K562 (cell line): ENCODE data around the gene VSIG10L. TPM values are rescaled to one million over a fixed set of nuclear protein-coding genes. Genes with fewer than 3 reads are reported as not detected.

ENCODE experiments used
- CC2D1A ChIP-seq: fragments of 450-650 bp; IDR thresholded peaks from 2 replicates; pipeline ENCODE4 v1.6.1; 2017; ENCODE audit warnings: mild to moderate bottlenecking
- CCNT2 ChIP-seq: IDR thresholded peaks from 2 replicates; pipeline ENCODE4 v1.6.1; 2011; ENCODE audit warnings: borderline replicate concordance, low read depth, mild to moderate bottlenecking, moderate library complexity, mixed read lengths, low read length; ENCODE audit not compliant: insufficient read length; ENCODE audit errors: extremely low read depth
- CREB3 ChIP-seq: fragments of 450-650 bp; conservative IDR thresholded peaks from 2 replicates; pipeline ENCODE4 v1.6.1; 2016; ENCODE audit warnings: missing genetic modification characterization, low read depth, mild to moderate bottlenecking, missing compliant biosample characterization, moderate library complexity
- E4F1 ChIP-seq: fragments of 250-450 bp; sonication (Bioruptor Pico); IDR thresholded peaks from 2 replicates; pipeline ENCODE4 v1.5.0; 2021; ENCODE audit warnings: mild to moderate bottlenecking, borderline replicate concordance
- ILK ChIP-seq: fragments of 450-650 bp; IDR thresholded peaks from 2 replicates; pipeline ENCODE4 v1.6.1; 2016; ENCODE audit warnings: missing genetic modification characterization, low read depth, mild to moderate bottlenecking, missing compliant biosample characterization, moderate library complexity, borderline replicate concordance
- PML ChIP-seq: IDR thresholded peaks from 2 replicates; pipeline ENCODE4 v1.6.1; 2012; ENCODE audit warnings: low read length, inconsistent platforms
- SIN3A ChIP-seq, 2 experiments: fragments of 150-350 bp in 1 of 2; IDR thresholded peaks; 2 replicates each; pipeline ENCODE4 v1.6.1; 2011 to 2016; ENCODE audit warnings: borderline replicate concordance in 2 of 2, low read depth in 2 of 2, low read length in 2 of 2, mild to moderate bottlenecking in 2 of 2, moderate library complexity in 2 of 2; ENCODE audit not compliant: control insufficient read depth in 1 of 2
- SRSF3 ChIP-seq: fragments of 200-400 bp; formaldehyde crosslinking; IDR thresholded peaks from 2 replicates; pipeline ENCODE4 v1.6.1; 2016; ENCODE audit warnings: mild to moderate bottlenecking, low read length, moderate library complexity; ENCODE audit not compliant: insufficient read depth
- SRSF7 ChIP-seq: fragments of 200-400 bp; formaldehyde crosslinking; optimal IDR thresholded peaks from 2 replicates; pipeline ENCODE3; 2017; ENCODE audit warnings: mild to moderate bottlenecking, low read depth, low read length
- ZNF124 ChIP-seq: sonication (generic); formaldehyde crosslinking; IDR thresholded peaks from 2 replicates; pipeline ENCODE4 v1.8.1; 2022; ENCODE audit warnings: missing genetic modification reagents
- polyA plus RNA-seq, 8 experiments: library from polyadenylated mRNA; depleted of rRNA in 4 of 8; stranded (reverse) in 5 of 8; unstranded in 3 of 8; fragments of >200 nt; fragmentation: Nextera tagmentation in 2 of 8; fragmentation: Illumina TruSeq in 1 of 8; extraction: Ambion mirVana in 2 of 8; extraction: Trizol in 1 of 8; gene quantifications; 2 replicates each; pipeline versions ENCODE4 v1.2.1 to v1.2.3, GENCODE V29; 2011 to 2014; ENCODE audit warnings: inconsistent platforms in 1 of 8, missing spikeins in 1 of 8
- total RNA-seq, 7 experiments: library from RNA; depleted of rRNA in 6 of 7; stranded (reverse); fragments of >200 nt in 6 of 7; fragmentation: Illumina TruSeq in 2 of 7; extraction: Trizol in 2 of 7; gene quantifications; 2 replicates each; pipeline versions ENCODE4 v1.2.1 to v1.2.3, GENCODE V29; 2011 to 2021; ENCODE audit warnings: low replicate concordance in 1 of 7
- TF ChIP-seq, protein P1 (sequence below): fragments of 200-800 bp; sonication (Bioruptor generic); IDR thresholded peaks from 2 replicates; pipeline ENCODE4 v1.6.1; 2016; ENCODE audit warnings: missing genetic modification characterization, missing compliant biosample characterization
- TF ChIP-seq, protein P2 (sequence below): fragments of 250-450 bp; sonication (Bioruptor Pico); IDR thresholded peaks from 2 replicates; pipeline ENCODE4 v1.5.0; 2020; ENCODE audit warnings: mild to moderate bottlenecking
- TF ChIP-seq, protein P3 (sequence below), 2 experiments: fragments of 200-800 bp in 1 of 2; sonication (Bioruptor generic) in 1 of 2; sonication (generic) in 1 of 2; formaldehyde crosslinking in 1 of 2; IDR thresholded peaks in 1 of 2; conservative IDR thresholded peaks in 1 of 2; 2 replicates each; pipeline versions ENCODE4 v1.5.0 to v1.6.1; 2016 to 2020; ENCODE audit warnings: missing compliant biosample characterization in 1 of 2, missing genetic modification characterization in 1 of 2, missing genetic modification reagents in 1 of 2

The VSIG10L gene
- total and polyA plus RNA-seq, 9 of the 15 experiments (the other 6 are each of a cell fraction or from before 2014, with no cell fraction given): 1.1 to 7.6 (median 2.2) TPM

GRCh38 chr19:51338563-51339312, 3.2 kb downstream of the VSIG10L start (continued):
- TF ChIP-seq CC2D1A (peak; percentile 50; the same call in 1 of the 2 replicates), ILK (tag) (no peak), ZNF124 (CRISPR knock-in tag) (no peak), SRSF7 (no peak), PML (no peak), CCNT2 (peak; percentile 28), E4F1 (CRISPR knock-in tag) (no peak), SIN3A (IDR thresholded peaks at IDR 0.05; ENCODE audit: borderline replicate concordance in 2 of 2, control insufficient read depth in 1 of 2, low read depth in 2 of 2, low read length in 2 of 2) (0 out of 4 replicates have a peak, but pooled peaks of 1 of the 2 experiments have one; percentile 7), CREB3 (no peak), SRSF3 (no peak)
- TF ChIP-seq, protein P1, sequence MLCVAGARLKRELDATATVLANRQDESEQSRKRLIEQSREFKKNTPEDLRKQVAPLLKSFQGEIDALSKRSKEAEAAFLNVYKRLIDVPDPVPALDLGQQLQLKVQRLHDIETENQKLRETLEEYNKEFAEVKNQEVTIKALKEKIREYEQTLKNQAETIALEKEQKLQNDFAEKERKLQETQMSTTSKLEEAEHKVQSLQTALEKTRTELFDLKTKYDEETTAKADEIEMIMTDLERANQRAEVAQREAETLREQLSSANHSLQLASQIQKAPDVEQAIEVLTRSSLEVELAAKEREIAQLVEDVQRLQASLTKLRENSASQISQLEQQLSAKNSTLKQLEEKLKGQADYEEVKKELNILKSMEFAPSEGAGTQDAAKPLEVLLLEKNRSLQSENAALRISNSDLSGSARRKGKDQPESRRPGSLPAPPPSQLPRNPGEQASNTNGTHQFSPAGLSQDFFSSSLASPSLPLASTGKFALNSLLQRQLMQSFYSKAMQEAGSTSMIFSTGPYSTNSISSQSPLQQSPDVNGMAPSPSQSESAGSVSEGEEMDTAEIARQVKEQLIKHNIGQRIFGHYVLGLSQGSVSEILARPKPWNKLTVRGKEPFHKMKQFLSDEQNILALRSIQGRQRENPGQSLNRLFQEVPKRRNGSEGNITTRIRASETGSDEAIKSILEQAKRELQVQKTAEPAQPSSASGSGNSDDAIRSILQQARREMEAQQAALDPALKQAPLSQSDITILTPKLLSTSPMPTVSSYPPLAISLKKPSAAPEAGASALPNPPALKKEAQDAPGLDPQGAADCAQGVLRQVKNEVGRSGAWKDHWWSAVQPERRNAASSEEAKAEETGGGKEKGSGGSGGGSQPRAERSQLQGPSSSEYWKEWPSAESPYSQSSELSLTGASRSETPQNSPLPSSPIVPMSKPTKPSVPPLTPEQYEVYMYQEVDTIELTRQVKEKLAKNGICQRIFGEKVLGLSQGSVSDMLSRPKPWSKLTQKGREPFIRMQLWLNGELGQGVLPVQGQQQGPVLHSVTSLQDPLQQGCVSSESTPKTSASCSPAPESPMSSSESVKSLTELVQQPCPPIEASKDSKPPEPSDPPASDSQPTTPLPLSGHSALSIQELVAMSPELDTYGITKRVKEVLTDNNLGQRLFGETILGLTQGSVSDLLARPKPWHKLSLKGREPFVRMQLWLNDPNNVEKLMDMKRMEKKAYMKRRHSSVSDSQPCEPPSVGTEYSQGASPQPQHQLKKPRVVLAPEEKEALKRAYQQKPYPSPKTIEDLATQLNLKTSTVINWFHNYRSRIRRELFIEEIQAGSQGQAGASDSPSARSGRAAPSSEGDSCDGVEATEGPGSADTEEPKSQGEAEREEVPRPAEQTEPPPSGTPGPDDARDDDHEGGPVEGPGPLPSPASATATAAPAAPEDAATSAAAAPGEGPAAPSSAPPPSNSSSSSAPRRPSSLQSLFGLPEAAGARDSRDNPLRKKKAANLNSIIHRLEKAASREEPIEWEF: no peak
- TF ChIP-seq, protein P2, sequence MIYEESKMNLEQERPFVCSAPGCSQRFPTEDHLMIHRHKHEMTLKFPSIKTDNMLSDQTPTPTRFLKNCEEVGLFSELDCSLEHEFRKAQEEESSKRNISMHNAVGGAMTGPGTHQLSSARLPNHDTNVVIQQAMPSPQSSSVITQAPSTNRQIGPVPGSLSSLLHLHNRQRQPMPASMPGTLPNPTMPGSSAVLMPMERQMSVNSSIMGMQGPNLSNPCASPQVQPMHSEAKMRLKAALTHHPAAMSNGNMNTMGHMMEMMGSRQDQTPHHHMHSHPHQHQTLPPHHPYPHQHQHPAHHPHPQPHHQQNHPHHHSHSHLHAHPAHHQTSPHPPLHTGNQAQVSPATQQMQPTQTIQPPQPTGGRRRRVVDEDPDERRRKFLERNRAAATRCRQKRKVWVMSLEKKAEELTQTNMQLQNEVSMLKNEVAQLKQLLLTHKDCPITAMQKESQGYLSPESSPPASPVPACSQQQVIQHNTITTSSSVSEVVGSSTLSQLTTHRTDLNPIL: no peak
- TF ChIP-seq, protein P3, sequence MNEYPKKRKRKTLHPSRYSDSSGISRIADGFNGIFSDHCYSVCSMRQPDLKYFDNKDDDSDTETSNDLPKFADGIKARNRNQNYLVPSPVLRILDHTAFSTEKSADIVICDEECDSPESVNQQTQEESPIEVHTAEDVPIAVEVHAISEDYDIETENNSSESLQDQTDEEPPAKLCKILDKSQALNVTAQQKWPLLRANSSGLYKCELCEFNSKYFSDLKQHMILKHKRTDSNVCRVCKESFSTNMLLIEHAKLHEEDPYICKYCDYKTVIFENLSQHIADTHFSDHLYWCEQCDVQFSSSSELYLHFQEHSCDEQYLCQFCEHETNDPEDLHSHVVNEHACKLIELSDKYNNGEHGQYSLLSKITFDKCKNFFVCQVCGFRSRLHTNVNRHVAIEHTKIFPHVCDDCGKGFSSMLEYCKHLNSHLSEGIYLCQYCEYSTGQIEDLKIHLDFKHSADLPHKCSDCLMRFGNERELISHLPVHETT (CRISPR knock-in tag; conservative IDR thresholded peaks at IDR 0.05 in 1 of 2, IDR thresholded peaks at IDR 0.05 in 1 of 2): no peak; a peak in 1 of 4 replicates
